Stimulated activated CD8-positive, alpha-beta memory T cell treated with anti-CD3 and anti-CD28 coated beads, Interleukin-7, amount 100 ng/mL, for 24 hours (primary cell): ENCODE measurements around the gene NPTN.

ENCODE experiments used
- DNase-seq: peaks from one replicate; pipeline ENCODE4 v3.0.0-alpha.2; 2020; ENCODE audit warnings: low read depth

NPTN gene

GRCh38 chr15:73518180-73518862, 114.9 kb downstream of the NPTN start:
- DNase-seq = no peak

GRCh38 chr15:73517566-73517965, 115.6 kb downstream of the NPTN start:
- DNase-seq = no peak

GRCh38 chr15:73515527-73515926, 117.7 kb downstream of the NPTN start:
- no peak for DNase-seq
